Measurements from ENCODE around the gene NCOA3. TPM values are rescaled to one million over a fixed set of nuclear protein-coding genes. Genes with fewer than 3 reads are reported as not detected.

Gene NCOA3
- total and polyA plus RNA-seq, 10 of the 15 experiments (the other 5 are each of a cell fraction or from before 2014, with no cell fraction given), result 16.9 to 96.2 (median 73.6) TPM

DNA sequence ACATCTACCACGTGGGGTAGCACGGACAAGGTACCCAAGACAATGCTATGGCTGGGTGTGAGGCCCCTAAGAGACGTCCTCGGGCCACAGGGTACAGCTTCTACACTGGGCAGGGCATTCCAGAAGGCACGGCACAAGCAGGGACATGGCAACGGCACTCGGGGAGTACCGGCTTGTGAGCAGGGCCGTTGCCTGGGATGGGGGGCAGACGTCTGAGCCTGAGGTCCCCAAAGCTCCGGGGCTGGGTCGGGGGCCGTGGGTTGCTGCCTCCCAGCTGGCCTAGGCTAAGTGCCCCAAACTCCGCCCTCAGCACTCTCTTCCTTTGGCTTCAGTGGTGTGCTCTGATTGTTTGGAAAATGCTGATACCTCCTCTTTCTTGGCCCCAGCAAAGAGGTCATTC, 173.0 kb downstream of the NCOA3 start (continued):
- TF ChIP-seq, protein P1, sequence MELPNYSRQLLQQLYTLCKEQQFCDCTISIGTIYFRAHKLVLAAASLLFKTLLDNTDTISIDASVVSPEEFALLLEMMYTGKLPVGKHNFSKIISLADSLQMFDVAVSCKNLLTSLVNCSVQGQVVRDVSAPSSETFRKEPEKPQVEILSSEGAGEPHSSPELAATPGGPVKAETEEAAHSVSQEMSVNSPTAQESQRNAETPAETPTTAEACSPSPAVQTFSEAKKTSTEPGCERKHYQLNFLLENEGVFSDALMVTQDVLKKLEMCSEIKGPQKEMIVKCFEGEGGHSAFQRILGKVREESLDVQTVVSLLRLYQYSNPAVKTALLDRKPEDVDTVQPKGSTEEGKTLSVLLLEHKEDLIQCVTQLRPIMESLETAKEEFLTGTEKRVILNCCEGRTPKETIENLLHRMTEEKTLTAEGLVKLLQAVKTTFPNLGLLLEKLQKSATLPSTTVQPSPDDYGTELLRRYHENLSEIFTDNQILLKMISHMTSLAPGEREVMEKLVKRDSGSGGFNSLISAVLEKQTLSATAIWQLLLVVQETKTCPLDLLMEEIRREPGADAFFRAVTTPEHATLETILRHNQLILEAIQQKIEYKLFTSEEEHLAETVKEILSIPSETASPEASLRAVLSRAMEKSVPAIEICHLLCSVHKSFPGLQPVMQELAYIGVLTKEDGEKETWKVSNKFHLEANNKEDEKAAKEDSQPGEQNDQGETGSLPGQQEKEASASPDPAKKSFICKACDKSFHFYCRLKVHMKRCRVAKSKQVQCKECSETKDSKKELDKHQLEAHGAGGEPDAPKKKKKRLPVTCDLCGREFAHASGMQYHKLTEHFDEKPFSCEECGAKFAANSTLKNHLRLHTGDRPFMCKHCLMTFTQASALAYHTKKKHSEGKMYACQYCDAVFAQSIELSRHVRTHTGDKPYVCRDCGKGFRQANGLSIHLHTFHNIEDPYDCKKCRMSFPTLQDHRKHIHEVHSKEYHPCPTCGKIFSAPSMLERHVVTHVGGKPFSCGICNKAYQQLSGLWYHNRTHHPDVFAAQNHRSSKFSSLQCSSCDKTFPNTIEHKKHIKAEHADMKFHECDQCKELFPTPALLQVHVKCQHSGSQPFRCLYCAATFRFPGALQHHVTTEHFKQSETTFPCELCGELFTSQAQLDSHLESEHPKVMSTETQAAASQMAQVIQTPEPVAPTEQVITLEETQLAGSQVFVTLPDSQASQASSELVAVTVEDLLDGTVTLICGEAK (IDR thresholded peaks at IDR 0.05; ENCODE audit: borderline replicate concordance), result no peak
- TF ChIP-seq, protein P2, sequence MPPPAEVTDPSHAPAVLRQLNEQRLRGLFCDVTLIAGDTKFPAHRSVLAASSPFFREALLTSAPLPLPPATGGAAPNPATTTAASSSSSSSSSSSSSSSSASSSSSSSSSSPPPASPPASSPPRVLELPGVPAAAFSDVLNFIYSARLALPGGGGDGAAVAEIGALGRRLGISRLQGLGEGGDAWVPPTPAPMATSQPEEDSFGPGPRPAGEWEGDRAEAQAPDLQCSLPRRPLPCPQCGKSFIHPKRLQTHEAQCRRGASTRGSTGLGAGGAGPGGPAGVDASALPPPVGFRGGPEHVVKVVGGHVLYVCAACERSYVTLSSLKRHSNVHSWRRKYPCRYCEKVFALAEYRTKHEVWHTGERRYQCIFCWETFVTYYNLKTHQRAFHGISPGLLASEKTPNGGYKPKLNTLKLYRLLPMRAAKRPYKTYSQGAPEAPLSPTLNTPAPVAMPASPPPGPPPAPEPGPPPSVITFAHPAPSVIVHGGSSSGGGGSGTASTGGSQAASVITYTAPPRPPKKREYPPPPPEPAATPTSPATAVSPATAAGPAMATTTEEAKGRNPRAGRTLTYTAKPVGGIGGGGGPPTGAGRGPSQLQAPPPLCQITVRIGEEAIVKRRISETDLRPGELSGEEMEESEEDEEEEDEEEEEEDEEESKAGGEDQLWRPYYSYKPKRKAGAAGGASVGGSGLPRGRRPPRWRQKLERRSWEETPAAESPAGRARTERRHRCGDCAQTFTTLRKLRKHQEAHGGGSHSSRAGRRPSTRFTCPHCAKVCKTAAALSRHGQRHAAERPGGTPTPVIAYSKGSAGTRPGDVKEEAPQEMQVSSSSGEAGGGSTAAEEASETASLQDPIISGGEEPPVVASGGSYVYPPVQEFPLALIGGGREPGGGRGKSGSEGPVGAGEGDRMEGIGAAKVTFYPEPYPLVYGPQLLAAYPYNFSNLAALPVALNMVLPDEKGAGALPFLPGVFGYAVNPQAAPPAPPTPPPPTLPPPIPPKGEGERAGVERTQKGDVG (CRISPR knock-in tag; IDR thresholded peaks at IDR 0.05), result no peak

Data from GM12878 (cell line).